PFSK-1 (cell line): ENCODE measurements around the gene B3GAT1.

Experiments
- POLR2AphosphoS5 ChIP-seq: IDR thresholded peaks from 2 replicates; pipeline ENCODE4 v1.6.1; 2012; ENCODE audit warnings: low read depth, mild to moderate bottlenecking, control low read depth, low read length, moderate library complexity
- TAF1 ChIP-seq: IDR thresholded peaks from 2 replicates; pipeline ENCODE4 v1.6.1; 2012; ENCODE audit warnings: low read length, control low read depth, borderline replicate concordance; ENCODE audit not compliant: insufficient read depth
- TF ChIP-seq, protein P1 (sequence below), 2 experiments: IDR thresholded peaks; 2 replicates each; pipeline versions ENCODE4 v1.6.1 to v1.8.0; 2011 to 2012; ENCODE audit warnings: low read depth in 2 of 2, low read length in 2 of 2, control low read depth in 1 of 2, inconsistent platforms in 1 of 2, mild to moderate bottlenecking in 1 of 2, moderate library complexity in 1 of 2; ENCODE audit not compliant: insufficient read depth in 1 of 2

GRCh38 chr11:134384406-134384805 is 27.6 kb downstream of the B3GAT1 start:
- TF ChIP-seq POLR2AphosphoS5: no peak
- TF ChIP-seq, protein P1, sequence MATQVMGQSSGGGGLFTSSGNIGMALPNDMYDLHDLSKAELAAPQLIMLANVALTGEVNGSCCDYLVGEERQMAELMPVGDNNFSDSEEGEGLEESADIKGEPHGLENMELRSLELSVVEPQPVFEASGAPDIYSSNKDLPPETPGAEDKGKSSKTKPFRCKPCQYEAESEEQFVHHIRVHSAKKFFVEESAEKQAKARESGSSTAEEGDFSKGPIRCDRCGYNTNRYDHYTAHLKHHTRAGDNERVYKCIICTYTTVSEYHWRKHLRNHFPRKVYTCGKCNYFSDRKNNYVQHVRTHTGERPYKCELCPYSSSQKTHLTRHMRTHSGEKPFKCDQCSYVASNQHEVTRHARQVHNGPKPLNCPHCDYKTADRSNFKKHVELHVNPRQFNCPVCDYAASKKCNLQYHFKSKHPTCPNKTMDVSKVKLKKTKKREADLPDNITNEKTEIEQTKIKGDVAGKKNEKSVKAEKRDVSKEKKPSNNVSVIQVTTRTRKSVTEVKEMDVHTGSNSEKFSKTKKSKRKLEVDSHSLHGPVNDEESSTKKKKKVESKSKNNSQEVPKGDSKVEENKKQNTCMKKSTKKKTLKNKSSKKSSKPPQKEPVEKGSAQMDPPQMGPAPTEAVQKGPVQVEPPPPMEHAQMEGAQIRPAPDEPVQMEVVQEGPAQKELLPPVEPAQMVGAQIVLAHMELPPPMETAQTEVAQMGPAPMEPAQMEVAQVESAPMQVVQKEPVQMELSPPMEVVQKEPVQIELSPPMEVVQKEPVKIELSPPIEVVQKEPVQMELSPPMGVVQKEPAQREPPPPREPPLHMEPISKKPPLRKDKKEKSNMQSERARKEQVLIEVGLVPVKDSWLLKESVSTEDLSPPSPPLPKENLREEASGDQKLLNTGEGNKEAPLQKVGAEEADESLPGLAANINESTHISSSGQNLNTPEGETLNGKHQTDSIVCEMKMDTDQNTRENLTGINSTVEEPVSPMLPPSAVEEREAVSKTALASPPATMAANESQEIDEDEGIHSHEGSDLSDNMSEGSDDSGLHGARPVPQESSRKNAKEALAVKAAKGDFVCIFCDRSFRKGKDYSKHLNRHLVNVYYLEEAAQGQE (IDR thresholded peaks at IDR 0.05; ENCODE audit: insufficient read depth in 1 of 2, low read depth in 2 of 2, low read length in 2 of 2): no peak
- no peak for TF ChIP-seq TAF1
